Lower lobe of right lung (tissue), 2 donors: ENCODE measurements around the gene PGBD5. TPM values are rescaled to one million over a fixed set of nuclear protein-coding genes. Genes with fewer than 3 reads are reported as not detected.

Experiments used
- ATAC-seq, 2 donors: fragments of 200-7000 bp; cut with Tn5 transposase; one replicate each; pipeline ENCODE4 v1.9.1; 2020 to 2022; ENCODE audit warnings: mild to moderate bottlenecking in 2 of 2, moderate library complexity in 2 of 2
- DNase-seq: peaks from one replicate; pipeline ENCODE4 v3.0.0-alpha.2; 2020
- H3K27ac ChIP-seq: fragments of 200-600 bp; one replicate; pipeline ENCODE4 v1.8.0; 2022
- H3K27me3 ChIP-seq: fragments of 200-600 bp; one replicate; pipeline ENCODE4 v1.8.0; 2022; ENCODE audit warnings: low read depth
- H3K36me3 ChIP-seq: fragments of 200-600 bp; one replicate; pipeline ENCODE4 v1.8.0; 2022; ENCODE audit warnings: mild to moderate bottlenecking
- H3K4me1 ChIP-seq: fragments of 200-600 bp; one replicate; pipeline ENCODE4 v1.8.0; 2022
- H3K4me3 ChIP-seq: fragments of 200-600 bp; one replicate; pipeline ENCODE4 v1.8.0; 2022; ENCODE audit warnings: mild to moderate bottlenecking
- H3K9me3 ChIP-seq: fragments of 200-600 bp; one replicate; pipeline ENCODE4 v1.8.0; 2022
- CTCF ChIP-seq: fragments of 200-600 bp; IDR thresholded peaks from one replicate; pipeline ENCODE4 v1.8.0; 2022; ENCODE audit warnings: antibody characterized with exemption, mild to moderate bottlenecking
- intact Hi-C: fragments of 100-400 bp; cut with DNase I; formaldehyde crosslinking; loops from one replicate; pipeline ENCODE4 v1.11.0; 2022
- total RNA-seq: library from RNA; stranded (reverse); fragmentation: NEBNext Ultra II Directional; extraction: Animal tissue kit (Norgen Biotek cat#: 25700); gene quantifications from one replicate; pipeline ENCODE4 v1.2.1, GENCODE V29; 2021
- donor health status: DM: no; HTN: yes; CAD: no; lungs with severe emphysema.

The PGBD5 gene
- total RNA-seq, 1 donor from 2014 or later = 2.3 TPM

DNA sequence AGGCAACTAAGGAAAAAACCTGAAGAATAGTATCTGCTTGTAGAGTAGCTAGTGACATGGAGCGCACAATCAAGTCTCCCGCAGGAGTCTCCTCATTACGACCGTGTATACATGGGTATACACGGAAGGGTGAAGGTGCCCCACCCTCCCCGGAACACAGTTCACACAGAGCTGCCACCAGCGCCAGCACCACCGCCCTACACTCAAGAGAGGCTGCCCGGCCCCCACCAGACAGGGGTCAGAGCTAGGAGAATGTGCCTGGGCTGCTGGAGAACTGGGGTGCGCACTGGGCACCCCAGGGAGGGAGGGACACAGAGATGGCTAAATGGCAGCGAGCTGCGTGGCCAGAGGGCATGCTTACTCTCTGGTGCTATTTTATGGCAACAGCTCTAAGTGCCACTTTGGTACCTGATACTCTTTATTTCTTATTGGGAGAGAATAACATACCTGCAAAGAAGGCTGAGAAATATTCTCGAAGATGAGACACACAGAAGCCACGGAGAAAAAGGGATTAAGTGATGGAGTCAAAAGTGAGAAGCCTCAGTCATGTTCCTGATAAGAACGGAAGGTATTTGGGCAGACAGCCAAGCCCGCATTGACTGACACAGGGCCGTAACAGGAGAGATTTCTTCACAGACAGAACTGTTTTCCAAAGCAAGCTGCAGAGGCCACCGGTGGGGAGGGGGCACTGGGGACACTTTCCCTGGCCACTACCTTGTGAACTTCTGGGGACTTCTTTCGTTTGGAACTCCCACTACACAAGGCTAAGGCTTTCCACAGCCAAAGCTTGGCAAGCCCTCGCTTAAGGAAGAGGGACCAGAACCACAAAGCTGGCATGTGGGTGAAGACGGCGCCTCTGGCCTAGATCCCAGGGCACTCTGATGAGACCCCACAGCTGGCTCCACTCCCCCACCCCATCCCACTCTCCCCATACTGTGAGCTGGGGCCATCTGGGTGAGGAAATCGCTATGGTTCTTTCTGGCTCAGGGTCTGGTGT is 108.0 kb downstream of the PGBD5 start:
- no peaks in the 10 kb centered on the region for H3K4me1 ChIP-seq
- H3K9me3 ChIP-seq = no peaks in the 10 kb centered on the region
- ATAC-seq = peak; percentile 5 to 19
- no peak for DNase-seq
- no peaks in the 10 kb centered on the region for H3K36me3 ChIP-seq
- H3K27me3 ChIP-seq = no peaks in the 10 kb centered on the region
- no peak for TF ChIP-seq CTCF
- no peak overlapping the region for H3K4me3 ChIP-seq
- intact Hi-C loops = no loop called here
- H3K27ac ChIP-seq = no peak overlapping the region

GRCh38 chr1:230316864-230317745 is 109.0 kb downstream of the PGBD5 start:
- ATAC-seq = no peak
- no peaks in the 10 kb centered on the region for H3K4me1 ChIP-seq
- no peak for TF ChIP-seq CTCF
- H3K36me3 ChIP-seq = no peaks in the 10 kb centered on the region
- no peak overlapping the region for H3K4me3 ChIP-seq
- H3K27ac ChIP-seq = no peak overlapping the region
- DNase-seq = no peak
- H3K27me3 ChIP-seq = peaks cover under 1% of the 10 kb centered on the region
- no peaks in the 10 kb centered on the region for H3K9me3 ChIP-seq
- intact Hi-C loops = no loop called here

GRCh38 chr1:230315099-230315498 is 111.0 kb downstream of the PGBD5 start:
- Histone ChIP-seq H3K27ac (no peak overlapping the region), H3K27me3 (peaks cover 12% of the 10 kb centered on the region), H3K9me3 (no peaks in the 10 kb centered on the region), H3K4me1 (no peaks in the 10 kb centered on the region), H3K36me3 (no peaks in the 10 kb centered on the region), H3K4me3 (no peak overlapping the region)
- no peak for ATAC-seq
- DNase-seq = no peak
- intact Hi-C loops = no loop called here
- TF ChIP-seq CTCF = no peak

GRCh38 chr1:230314142-230314470 is 112.0 kb downstream of the PGBD5 start:
- H3K27me3 ChIP-seq = peaks cover 12% of the 10 kb centered on the region
- H3K4me3 ChIP-seq = no peak overlapping the region
- H3K27ac ChIP-seq = no peak overlapping the region
- no peak for TF ChIP-seq CTCF
- no peaks in the 10 kb centered on the region for H3K36me3 ChIP-seq
- H3K9me3 ChIP-seq = no peaks in the 10 kb centered on the region
- no peak for DNase-seq
- H3K4me1 ChIP-seq = no peaks in the 10 kb centered on the region
- no peak for ATAC-seq
- intact Hi-C loops = no loop called here

GRCh38 chr1:230313453-230314141 is 112.5 kb downstream of the PGBD5 start:
- no peaks in the 10 kb centered on the region for H3K9me3 ChIP-seq
- no peaks in the 10 kb centered on the region for H3K36me3 ChIP-seq
- no peak for DNase-seq
- H3K27ac ChIP-seq = no peak overlapping the region
- intact Hi-C loops = no loop called here
- no peak for ATAC-seq
- no peak for TF ChIP-seq CTCF
- no peak overlapping the region for H3K4me3 ChIP-seq
- peaks cover 12% of the 10 kb centered on the region for H3K27me3 ChIP-seq
- H3K4me1 ChIP-seq = no peaks in the 10 kb centered on the region
